Activated T-helper 17 cell treated with anti-CD3 and anti-CD28 coated beads, Interleukin-2, amount 50 U/mL, for 72 hours (primary cell): Measurements from ENCODE around the gene LYZL6. TPM values are rescaled to one million over a fixed set of nuclear protein-coding genes. Genes with fewer than 3 reads are reported as not detected.

ENCODE experiments used
- ATAC-seq: fragments of 150-1000 bp; cut with Tn5 transposase; replicated peaks from 2 replicates; pipeline ENCODE4 v1.10.0; 2021; ENCODE audit warnings: mild to moderate bottlenecking, moderate library complexity
- H3K27ac Mint-ChIP-seq: one replicate; pipeline ENCODE4 v1.8.0; 2022; ENCODE audit warnings: mixed read lengths
- H3K27me3 Mint-ChIP-seq: one replicate; pipeline ENCODE4 v1.8.0; 2022; ENCODE audit warnings: mixed read lengths
- H3K36me3 Mint-ChIP-seq: one replicate; pipeline ENCODE4 v1.8.0; 2022; ENCODE audit warnings: low read depth, mild to moderate bottlenecking, mixed read lengths
- H3K4me1 Mint-ChIP-seq: one replicate; pipeline ENCODE4 v1.8.0; 2022; ENCODE audit warnings: mixed read lengths
- H3K4me3 Mint-ChIP-seq: one replicate; pipeline ENCODE4 v1.8.0; 2022; ENCODE audit warnings: mild to moderate bottlenecking, mixed read lengths
- H3K9me3 Mint-ChIP-seq: one replicate; pipeline ENCODE4 v1.8.0; 2022; ENCODE audit warnings: mixed read lengths
- total RNA-seq, 2 donors: library from RNA; stranded (reverse); gene quantifications; one replicate each; pipeline ENCODE4 v1.2.3, GENCODE V29; 2022

Gene LYZL6, protein sequence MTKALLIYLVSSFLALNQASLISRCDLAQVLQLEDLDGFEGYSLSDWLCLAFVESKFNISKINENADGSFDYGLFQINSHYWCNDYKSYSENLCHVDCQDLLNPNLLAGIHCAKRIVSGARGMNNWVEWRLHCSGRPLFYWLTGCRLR
- not detected for total RNA-seq

DNA sequence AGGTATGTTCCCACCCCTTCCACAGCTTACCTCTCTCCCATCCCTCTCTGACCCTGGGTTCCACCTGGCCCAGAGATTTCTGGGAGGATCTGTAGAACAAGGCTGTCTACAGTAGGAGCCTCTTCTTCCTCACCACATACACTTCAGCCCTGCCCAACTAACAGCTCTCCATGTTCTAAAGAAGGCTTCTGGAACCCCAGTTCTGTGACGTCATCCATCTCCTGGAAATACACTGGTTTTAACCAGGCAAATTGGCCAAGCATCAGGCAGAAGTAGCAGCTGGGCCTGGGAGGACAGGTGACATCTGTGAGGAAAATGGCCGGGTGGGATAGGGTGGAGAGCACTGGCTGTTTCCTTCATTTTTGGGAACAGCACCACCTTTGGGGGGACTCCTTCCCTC is at the start of gene LYZL6:
LYZL6 (minus strand) TSS at position 177 of the 400 bp plus-strand sequence. CDS start 4,357 bp downstream, outside the sequence.
- no peak for ATAC-seq
- H3K27ac Mint-ChIP-seq: no peak within 1 kb of the TSS
- H3K9me3 Mint-ChIP-seq: no peaks in the 10 kb centered on the region
- H3K27me3 Mint-ChIP-seq: no peaks in the 10 kb centered on the region
- no peaks in the 10 kb centered on the region for H3K36me3 Mint-ChIP-seq
- no peak within 1 kb of the TSS for H3K4me3 Mint-ChIP-seq
- H3K4me1 Mint-ChIP-seq: no peaks in the 10 kb centered on the region

DNA sequence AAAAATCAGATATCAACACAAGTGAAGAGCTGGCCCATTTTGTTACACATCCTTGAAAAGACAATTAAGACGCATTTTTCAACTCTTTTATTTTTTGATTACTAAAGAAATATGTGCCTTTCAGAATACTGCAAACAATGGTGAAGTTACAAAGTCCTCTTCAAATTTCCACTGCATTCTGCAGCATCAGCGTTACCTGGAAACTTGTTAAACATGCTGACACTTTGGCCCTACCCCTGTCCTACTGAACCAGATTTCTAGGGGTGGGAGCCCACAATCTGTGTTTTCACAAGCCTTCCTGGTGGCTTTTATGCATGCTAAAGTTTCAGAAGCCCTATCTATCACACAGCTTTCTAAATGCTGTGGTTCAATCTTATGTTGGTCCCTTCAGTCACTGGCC is 47.6 kb upstream of the LYZL6 start:
- Mint-ChIP-seq H3K9me3 (peaks cover 4% of the 10 kb centered on the region), H3K36me3 (no peaks in the 10 kb centered on the region), H3K4me3 (no peak overlapping the region), H3K4me1 (no peaks in the 10 kb centered on the region), H3K27ac (no peak overlapping the region), H3K27me3 (peaks cover 12% of the 10 kb centered on the region)
- ATAC-seq: no peak

DNA sequence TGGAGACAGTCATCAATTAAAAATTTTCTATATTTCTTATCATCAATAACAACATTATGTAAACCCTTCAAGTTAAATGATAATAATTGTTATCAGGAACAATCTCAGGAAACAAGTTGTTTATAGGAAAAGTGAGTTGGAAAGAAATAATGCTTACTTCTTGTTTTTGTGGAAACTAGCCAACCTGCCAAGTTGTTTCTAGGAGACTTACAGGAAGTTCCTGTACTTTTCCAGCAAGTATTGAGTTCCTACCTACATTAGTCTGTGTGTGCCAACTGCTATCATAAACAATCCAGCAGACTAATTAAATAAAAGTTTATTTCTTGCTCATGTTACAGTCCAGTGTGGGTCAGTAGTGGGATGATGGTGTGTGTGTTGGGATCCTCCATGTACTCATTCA is 44.7 kb upstream of the LYZL6 start:
- H3K4me1 Mint-ChIP-seq: no peaks in the 10 kb centered on the region
- no peaks in the 10 kb centered on the region for H3K36me3 Mint-ChIP-seq
- no peak overlapping the region for H3K27ac Mint-ChIP-seq
- no peak overlapping the region for H3K4me3 Mint-ChIP-seq
- no peak for ATAC-seq
- H3K27me3 Mint-ChIP-seq: peaks cover 12% of the 10 kb centered on the region
- H3K9me3 Mint-ChIP-seq: peaks cover 4% of the 10 kb centered on the region

DNA sequence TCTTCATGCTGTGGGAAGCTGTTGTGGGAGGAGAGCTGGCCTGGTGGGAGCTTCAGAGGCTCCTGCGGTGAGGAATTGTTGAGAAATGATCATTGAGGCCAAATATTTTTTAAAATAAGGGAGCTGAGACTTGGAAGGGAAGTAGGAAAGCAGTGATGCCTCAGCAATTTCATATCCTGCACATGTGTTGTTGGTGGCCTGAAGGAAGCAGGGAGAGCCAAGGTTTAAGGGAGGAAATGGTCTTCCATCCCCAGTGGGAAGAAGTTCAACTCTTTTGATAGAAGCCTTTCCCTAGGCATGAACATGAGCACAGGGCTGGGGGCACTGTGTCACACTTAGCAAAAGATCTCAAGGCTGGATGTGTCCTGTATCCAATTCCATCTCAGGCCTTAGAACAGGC is 43.1 kb upstream of the LYZL6 start, which contains the start of gene CCL14:
CCL14 (minus strand) TSS at position 87 of the 400 bp plus-strand sequence; CDS start at position 7, 80 bp downstream.
- Mint-ChIP-seq H3K27me3 (peaks cover 11% of the 10 kb centered on the region), H3K36me3 (no peaks in the 10 kb centered on the region), H3K4me3 (no peak within 1 kb of the TSS), H3K9me3 (peaks cover 4% of the 10 kb centered on the region), H3K4me1 (no peaks in the 10 kb centered on the region), H3K27ac (no peak within 1 kb of the TSS)
- ATAC-seq: no peak

DNA sequence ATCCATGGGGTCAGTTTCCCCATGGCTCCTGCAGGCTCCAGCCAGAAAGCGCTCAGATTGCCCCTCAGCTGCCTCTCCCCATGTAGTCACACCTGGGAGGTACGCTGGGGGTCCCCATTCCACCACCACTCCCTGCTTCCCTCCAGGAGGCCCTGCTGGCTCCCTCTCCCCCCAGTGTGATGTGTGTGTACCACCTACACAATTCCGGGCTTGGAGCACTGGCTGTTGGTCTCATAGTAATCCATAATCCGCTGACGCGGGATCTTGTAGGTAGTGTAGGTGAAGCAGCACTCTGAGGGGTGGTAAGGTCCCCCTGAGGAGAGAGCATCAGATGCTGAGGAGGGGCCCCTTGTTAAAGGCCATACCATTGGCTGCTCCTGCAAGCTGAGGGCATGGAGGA is 40.6 kb upstream of the LYZL6 start:
- Mint-ChIP-seq H3K27me3 (peaks cover 16% of the 10 kb centered on the region), H3K27ac (no peak overlapping the region), H3K4me3 (no peak overlapping the region), H3K4me1 (no peaks in the 10 kb centered on the region), H3K9me3 (no peaks in the 10 kb centered on the region), H3K36me3 (no peaks in the 10 kb centered on the region)
- ATAC-seq: no peak

DNA sequence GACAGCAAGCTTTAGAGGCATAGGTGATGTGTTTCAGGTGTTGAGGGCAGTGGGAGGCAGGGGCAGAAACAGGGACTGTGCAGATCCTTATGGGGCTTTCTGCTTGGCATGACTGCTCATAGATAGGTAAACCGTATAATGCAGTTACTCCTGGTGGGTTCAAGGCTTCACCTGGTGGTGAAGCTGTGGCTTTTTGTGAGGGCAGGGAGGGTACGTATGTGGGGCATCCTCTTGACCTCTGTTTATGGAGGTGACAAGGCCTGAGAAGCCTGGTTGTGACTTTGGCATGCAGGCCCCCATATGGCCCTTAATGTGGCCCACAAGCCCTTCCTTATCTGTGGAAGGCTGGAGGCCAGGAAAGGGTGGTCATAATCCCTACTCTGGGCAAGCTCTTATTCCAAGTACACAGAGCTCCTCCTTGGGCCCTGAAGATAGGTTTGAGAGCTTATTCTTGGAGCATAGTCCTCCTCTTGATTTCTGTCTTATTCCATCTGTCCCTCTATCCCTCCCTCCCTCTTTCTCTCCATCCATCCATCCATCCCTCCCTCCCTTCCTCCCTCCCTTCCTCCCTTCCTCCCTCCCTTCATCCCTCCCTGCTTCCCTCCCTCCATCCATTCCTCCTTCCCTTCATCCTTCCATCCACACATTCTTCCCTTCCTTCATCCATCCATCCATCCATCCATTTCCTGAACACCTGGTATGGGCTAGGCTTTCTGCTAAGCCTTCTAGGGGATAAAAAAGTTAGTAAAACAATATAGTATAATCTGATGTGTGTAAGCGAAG is 39.1 kb upstream of the LYZL6 start:
- H3K4me1 Mint-ChIP-seq: no peaks in the 10 kb centered on the region
- no peaks in the 10 kb centered on the region for H3K36me3 Mint-ChIP-seq
- no peak overlapping the region for H3K4me3 Mint-ChIP-seq
- H3K27me3 Mint-ChIP-seq: peaks cover 27% of the 10 kb centered on the region
- H3K9me3 Mint-ChIP-seq: no peaks in the 10 kb centered on the region
- H3K27ac Mint-ChIP-seq: no peak overlapping the region
- no peak for ATAC-seq

DNA sequence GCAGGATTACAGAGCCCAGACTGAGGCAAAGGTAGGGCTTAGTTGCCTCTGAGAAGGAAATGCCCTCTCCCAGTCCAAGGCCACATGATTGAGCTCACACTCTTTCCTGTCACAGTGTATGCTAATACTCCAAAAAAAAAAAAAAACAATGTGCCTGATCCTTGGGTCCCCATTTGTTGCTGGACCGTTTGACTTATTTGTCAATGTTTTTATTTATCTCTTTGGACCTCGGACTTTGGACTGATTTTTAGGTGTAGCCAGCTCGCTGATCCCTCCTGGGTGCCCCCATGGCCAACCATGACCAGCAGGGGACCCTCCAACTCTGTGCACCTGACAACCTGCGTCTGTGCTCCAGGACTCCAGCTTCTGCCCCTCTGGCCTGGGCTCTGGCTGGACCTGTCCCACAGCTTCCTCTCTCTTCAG is 38.4 kb upstream of the LYZL6 start:
- no peaks in the 10 kb centered on the region for H3K36me3 Mint-ChIP-seq
- H3K9me3 Mint-ChIP-seq: no peaks in the 10 kb centered on the region
- peaks cover 27% of the 10 kb centered on the region for H3K27me3 Mint-ChIP-seq
- no peak for ATAC-seq
- no peaks in the 10 kb centered on the region for H3K4me1 Mint-ChIP-seq
- H3K27ac Mint-ChIP-seq: no peak overlapping the region
- H3K4me3 Mint-ChIP-seq: no peak overlapping the region

DNA sequence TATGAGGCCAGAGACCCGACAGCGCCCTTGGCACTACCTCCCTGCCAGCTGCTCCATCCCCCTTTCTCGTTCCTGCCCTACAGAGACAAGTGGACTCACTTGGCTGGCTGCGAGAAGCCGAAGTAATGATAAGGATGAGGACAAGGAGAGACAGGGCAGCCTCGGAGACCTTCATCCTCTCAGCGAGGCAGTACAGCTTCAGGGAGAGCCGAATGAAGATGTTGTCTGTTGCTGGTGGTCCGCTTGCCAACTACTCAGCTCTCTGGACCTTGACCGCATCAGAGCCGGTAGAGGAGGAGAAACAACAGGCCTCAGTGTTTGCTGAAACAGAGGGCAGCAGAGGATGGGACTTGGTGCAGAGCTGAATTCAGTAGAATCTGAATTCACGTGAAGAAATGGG is 37.7 kb upstream of the LYZL6 start, which contains the start of gene CCL16:
CCL16 (minus strand) TSS at position 252 of the 400 bp plus-strand sequence; CDS start at position 175, 77 bp downstream.
- H3K27ac Mint-ChIP-seq: no peak within 1 kb of the TSS
- H3K9me3 Mint-ChIP-seq: no peaks in the 10 kb centered on the region
- H3K4me1 Mint-ChIP-seq: no peaks in the 10 kb centered on the region
- H3K27me3 Mint-ChIP-seq: peaks cover 31% of the 10 kb centered on the region
- ATAC-seq: no peak
- no peak within 1 kb of the TSS for H3K4me3 Mint-ChIP-seq
- H3K36me3 Mint-ChIP-seq: no peaks in the 10 kb centered on the region

DNA sequence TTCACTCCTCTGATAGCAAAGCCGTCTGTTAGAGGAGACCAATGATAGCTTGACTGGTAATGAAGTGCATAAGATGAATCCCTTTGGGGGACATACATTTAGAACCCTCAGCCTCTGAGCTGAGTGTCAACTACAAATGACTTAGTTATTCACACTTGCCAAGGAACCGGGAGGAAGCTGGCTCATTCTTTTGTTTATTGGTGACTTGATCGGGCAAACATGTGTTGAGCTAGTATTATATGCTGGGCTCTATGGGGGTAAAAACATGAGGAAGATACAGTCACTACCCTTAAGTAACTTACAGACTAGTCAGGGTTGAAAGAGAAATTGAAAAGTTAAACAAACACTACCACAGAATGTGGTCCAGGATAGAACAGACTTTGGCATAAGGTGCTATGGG is 34.8 kb upstream of the LYZL6 start:
- ATAC-seq: no peak
- H3K4me3 Mint-ChIP-seq: no peak overlapping the region

DNA sequence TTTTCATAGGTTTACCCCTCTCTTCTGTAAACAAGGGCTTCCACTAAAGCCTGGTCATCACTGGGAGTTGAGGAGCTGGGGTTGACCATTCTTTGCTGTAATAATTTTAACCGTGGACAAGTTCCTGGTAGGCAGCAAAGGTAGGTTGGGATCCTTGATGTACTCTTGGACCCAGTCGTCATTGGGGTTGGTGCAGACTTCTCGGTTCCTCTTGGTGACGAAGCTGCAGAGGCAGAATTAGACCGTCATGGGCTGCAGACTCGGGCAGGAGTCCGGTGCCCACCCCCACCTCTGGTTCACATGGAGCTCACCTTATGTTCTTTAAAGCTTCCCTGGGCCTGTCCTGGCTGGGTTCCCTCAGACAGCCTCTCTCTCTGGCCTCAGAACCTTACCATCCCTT is 34.0 kb upstream of the LYZL6 start:
- Mint-ChIP-seq H3K4me3 (no peak overlapping the region), H3K9me3 (no peaks in the 10 kb centered on the region), H3K27me3 (peaks cover 24% of the 10 kb centered on the region), H3K27ac (no peak overlapping the region), H3K36me3 (no peaks in the 10 kb centered on the region), H3K4me1 (no peaks in the 10 kb centered on the region)
- ATAC-seq: no peak

More for the DNA sequence above, 34.8 kb upstream of the LYZL6 start:
- Mint-ChIP-seq H3K27me3 (peaks cover 28% of the 10 kb centered on the region), H3K27ac (peak overlapping the region; percentile 8), H3K36me3 (no peaks in the 10 kb centered on the region), H3K4me1 (no peaks in the 10 kb centered on the region), H3K9me3 (no peaks in the 10 kb centered on the region)

DNA sequence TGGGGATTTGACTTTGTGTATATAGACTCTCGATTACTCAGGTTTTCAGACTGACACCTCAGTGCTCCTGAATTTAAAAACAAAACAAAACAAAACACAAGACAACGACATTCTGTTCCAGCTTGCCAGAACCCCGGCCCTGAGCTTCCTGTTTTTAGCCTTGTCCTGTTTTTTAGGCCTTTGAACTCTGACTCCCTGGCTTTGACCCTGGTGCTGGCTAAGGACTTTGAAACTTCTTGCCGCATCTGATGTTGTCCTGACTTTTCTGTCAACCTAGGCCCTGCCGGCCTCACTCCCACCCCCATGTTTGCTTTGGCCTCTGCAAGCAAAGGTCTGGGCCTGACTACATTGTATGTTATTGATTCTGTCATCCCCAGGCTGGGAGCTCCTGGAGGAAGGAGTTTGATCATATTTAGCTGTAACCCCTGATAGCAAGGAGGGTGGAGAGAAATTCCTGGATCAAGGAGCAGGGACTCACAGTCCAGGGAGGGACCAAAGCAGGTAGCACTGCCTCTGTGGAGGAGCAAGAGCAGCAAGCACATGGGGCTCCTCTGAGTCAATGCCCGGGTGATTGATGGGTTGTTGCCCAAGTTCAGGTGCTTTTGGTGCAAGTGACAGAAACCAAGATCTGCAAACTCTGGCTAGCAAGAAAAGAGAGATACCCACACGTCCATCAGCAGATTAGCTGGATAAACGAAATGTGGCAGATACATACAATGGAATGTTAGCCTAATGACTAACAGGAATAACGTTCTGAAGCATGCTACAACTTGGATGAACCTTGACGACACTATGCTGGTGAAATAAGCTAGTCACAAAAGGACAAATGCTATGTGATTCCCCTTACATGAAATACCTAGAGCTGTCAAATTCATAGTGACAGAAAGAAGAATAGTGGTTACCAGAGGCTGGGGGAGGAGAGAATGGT is 30.1 kb upstream of the LYZL6 start:
- ATAC-seq: no peak
- Mint-ChIP-seq H3K27me3 (peaks cover 12% of the 10 kb centered on the region), H3K36me3 (no peaks in the 10 kb centered on the region), H3K27ac (no peak overlapping the region), H3K4me3 (no peak overlapping the region), H3K9me3 (no peaks in the 10 kb centered on the region), H3K4me1 (no peaks in the 10 kb centered on the region)

DNA sequence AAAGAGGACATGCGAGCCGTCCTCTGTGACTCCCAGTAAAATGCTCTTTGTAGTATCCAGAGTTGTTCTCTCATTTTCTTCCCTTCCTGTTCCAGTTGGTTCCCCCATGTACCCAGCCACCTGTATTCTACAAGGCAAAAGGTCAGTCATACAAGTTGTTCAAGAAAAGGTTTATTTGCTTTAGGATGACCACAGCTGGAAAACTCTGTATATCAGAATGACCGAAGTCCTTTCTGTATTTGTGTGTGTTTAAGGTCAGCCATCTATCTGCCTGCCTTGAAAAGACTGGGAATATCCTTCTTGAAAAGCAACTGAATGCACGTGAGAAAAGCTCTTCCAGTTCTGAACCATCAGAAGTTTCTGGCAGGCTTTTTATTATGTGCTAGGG is 29.4 kb upstream of the LYZL6 start:
- no peak overlapping the region for H3K4me3 Mint-ChIP-seq
- H3K27me3 Mint-ChIP-seq: peaks cover 5% of the 10 kb centered on the region
- no peaks in the 10 kb centered on the region for H3K36me3 Mint-ChIP-seq
- no peak overlapping the region for H3K27ac Mint-ChIP-seq
- ATAC-seq: no peak
- H3K4me1 Mint-ChIP-seq: no peaks in the 10 kb centered on the region
- no peaks in the 10 kb centered on the region for H3K9me3 Mint-ChIP-seq

DNA sequence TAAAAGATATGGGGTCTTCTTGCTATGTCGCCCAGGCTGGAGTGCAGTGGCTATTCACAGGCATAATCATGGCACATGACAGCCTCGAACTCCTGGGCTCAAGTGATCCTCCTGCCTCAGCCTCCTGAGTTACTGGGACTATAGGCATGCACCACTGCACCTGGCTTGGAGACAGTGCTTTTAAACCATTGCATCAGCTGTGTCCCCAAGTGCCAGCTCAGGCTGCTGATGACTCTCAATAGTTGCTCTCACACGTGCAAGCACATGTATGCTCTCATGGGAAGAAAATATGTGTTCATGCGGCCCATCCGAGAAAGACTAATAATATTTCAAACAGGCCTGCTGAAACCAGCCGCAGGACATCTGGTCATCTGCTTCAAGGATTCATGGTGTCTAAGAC is 29.0 kb upstream of the LYZL6 start:
- Mint-ChIP-seq H3K4me1 (no peaks in the 10 kb centered on the region), H3K36me3 (no peaks in the 10 kb centered on the region), H3K4me3 (no peak overlapping the region), H3K27ac (no peak overlapping the region), H3K9me3 (no peaks in the 10 kb centered on the region), H3K27me3 (peaks cover 4% of the 10 kb centered on the region)
- no peak for ATAC-seq

DNA sequence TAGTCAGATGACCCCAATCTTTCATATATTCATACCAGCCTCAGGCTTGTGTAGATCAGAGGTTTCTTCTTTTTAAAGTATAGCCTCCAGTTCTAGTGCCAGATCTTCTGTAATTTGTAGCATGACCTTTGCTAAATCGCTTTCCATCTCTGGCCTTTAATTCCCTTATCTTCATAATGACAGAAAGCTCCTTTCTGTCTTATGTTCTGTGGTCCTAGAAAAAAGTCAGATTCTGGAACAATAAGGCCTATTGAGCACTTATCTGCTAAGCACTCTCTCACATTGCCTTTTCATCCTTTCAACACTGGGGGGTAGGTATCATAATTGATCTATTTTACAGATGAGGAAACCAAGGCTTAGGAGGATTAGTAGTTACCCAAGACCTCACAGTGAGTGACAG is 28.6 kb upstream of the LYZL6 start:
- H3K4me3 Mint-ChIP-seq: no peak overlapping the region
- H3K4me1 Mint-ChIP-seq: no peaks in the 10 kb centered on the region
- H3K9me3 Mint-ChIP-seq: no peaks in the 10 kb centered on the region
- ATAC-seq: no peak
- H3K27me3 Mint-ChIP-seq: peaks cover 4% of the 10 kb centered on the region
- no peak overlapping the region for H3K27ac Mint-ChIP-seq
- no peaks in the 10 kb centered on the region for H3K36me3 Mint-ChIP-seq
